Measurements from ENCODE around the gene HOXA11.

- TF ChIP-seq CTCF (conservative IDR thresholded peaks at IDR 0.05; ENCODE audit: low read length) = no peak
- no peak for TF ChIP-seq EZH2phosphoT487 (IDR thresholded peaks at IDR 0.05; ENCODE audit: borderline replicate concordance, low read depth, low read length)
These were observed 4.3 kb downstream of the HOXA11 start for GRCh38 chr7:27180431-27181420.

All from OCI-LY7 (cell line).